Dedifferentiated amniotic fluid mesenchymal stem cell (primary cell): ENCODE results near the gene EML4.
"Not testable (repeated sequence)": the region's sequence is repeated elsewhere in the genome, so short reads cannot be mapped to it uniquely, and the experiment has no call there.

Experiments
- DNase-seq: peaks from one replicate; pipeline ENCODE4 v3.0.0-alpha.2; 2016; ENCODE audit errors: extremely low spot score

The EML4 gene

DNA sequence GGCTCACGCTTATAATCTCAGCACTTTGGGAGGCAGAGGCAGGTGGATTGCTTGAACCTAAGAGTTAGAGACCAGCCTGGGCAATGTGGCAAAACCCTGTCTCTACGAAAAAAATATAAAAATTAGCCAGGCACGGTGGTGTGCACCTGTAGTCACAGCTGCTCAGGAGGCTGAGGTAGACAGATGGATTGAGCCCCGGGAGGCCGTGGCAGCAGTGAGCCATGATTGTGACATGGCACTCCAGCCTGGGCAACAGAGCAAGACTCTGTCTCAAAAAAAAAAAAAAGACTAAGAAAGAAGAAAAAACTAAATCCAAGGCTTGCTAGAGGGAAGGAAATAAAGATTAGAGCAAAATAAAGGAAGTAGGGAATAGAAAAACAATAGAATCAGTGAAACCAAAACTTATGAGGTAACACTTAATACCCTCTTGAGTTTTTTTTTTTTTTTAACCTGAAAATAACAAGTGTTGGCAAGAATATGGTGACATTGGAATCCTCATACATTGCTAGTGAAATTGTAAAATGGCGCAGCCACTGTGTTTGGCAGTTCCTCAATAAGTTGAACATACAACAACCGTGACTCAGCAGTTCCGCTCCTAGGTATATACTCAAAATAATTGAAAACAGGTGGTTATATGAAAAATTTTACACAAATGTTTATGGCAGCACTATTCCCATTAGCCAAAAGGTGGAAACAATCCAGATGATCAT is 85.2 kb downstream of the EML4 start:
- no peak for DNase-seq

DNA sequence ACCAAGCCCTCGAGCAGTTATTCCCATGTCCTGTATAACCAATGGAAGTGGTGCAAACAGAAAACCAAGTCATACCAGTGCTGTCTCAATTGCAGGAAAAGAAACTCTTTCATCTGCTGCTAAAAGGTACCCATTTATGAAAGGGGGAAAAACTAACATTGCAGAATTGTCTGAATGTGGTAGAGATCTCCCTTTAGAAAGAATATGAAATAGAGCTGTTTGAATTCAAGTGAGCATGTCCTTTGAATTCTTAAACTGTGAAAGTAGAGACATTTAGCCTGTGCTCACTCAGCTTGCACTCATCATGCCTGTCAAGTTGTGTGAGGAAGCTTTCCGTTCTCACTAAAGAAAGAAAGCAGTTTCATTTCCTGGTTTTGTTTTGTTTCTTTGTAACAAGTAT is 87.4 kb downstream of the EML4 start:
- no peak for DNase-seq

DNA sequence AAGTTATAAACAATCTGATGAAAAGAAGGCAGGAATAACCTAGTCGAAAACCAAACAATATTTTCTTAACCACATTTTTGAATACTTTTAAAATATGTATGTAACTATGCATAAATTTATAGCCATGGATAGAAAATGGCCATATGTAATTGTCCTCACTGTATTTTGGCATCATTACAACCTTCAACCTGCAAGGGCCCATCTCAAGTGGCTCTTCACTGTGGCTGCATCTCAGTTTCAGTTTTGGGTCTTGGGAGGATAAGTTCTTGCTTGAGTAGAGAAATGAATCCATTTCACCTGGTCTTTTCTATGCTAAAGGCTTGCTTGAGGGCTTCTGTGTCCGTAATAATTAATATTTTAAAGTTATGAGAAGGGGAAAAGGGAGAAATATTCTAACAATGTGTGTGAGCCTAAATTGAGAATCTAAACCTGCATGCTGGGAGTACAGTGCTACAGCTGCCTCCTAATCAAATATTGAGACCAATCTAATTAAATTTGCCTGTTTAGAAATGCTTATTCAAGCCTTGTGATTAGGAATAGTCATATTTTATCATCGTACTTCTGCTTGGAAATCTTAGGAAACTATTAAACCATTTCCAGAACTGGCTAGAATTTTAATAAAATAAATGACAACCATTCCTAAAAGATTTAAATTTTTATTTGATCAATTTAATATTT is 92.5 kb downstream of the EML4 start:
- no peak for DNase-seq

DNA sequence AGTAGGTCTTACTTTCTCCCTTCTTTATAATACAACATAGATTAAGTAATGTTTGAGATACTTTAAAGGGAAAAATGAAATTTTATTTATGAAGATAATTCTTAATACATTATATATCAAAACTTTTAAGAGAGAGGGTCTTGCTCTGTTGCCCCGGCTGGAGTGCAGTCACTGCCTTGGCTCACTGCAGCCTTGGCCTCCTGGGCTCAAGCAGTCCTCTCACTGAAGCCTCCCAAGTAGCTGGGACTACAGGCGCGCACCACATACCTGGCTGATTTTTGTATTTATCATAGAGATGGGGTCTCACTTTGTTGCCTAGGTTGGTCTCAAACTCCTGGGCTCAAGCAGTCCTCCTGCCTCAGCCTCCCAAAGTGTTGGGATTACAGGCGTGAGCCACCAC is 97.1 kb downstream of the EML4 start:
- no peak for DNase-seq

DNA sequence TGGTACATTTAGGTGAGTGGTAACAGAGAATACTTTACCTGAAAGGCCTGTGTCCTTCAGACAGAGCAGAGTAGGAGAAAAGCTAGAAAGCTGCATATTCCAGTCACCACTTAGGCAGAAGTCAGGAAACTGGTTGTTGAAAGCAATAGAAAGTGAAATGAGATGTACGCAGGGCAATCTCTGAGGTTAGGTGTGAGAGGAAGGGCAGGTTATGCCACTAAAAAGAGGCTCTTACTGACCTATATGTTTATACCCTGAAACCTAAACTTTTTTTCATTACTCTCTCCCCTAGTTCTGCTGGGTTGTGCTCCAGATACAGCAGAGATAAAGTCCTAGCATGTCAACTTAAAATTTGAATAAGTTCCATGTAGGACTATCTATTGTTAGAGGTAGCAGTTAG is 98.4 kb downstream of the EML4 start:
- DNase-seq, result no peak

DNA sequence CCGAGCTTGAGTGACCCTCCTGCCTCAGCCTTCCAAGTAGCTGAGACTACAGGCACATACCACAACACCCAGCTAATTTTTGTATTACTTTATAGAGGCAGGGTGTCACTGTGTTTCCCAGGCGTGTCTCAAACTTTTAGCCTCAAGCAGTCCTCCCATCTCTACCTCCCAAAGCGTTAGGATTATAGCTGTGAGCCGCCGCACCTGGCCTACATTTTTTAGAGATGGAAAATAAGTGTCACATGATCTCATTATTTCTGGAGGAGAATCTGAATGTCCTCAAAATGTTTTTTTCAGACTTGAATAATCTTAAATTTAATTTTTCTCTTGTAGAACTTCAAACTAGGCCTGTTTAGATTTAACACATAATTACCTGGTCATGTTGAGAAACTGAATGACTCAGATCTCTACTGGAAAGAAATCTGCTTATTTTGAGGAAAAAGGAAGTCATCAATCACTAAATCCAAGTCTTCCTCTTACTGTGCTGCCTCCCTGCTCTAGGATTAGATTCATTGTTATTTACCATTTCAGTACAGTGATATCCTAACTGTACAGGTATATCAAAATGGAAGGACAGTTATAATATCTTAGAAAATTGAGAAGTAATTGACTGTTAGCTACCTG is 99.5 kb downstream of the EML4 start:
- DNase-seq, result no peak

DNA sequence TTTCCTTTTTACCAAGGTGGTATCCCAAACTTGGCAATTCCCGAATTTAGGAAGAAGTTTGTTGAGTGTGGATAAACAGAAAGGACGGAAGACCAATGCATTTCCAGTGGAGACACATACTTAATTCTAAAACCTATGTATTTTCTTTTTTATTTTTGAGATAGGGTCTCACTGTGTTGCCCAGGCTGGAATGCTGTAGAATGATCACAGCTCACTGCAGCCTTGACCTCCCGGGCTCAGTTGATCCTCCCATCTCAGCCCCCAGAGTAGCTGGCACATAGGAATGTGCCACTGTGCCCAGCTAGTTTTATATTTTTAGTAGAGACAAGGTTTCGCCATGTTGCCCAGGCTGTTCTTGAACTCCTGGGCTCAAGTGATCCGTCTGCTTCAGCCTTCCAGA is 101.6 kb downstream of the EML4 start:
- DNase-seq, result no peak

DNA sequence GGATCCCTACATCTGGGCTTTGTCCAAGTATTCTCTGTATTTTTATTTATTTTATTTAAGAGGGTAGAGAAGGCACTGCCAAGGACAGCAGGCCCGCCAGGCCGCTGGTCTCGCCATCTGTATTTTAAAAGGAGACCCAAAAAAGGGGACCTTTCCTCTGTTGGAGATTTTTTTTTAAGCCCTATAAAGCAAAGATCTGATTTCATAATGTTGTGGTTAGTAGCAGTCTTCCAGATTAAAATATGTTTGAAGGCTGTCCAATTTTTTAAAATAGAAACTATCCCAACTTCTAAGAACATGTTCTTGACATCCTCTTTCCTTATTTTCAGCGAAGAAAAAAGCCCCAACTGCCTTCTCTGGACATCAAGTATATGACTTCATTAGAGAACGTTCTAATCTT is 102.1 kb downstream of the EML4 start:
- not testable (repeated sequence) for DNase-seq

DNA sequence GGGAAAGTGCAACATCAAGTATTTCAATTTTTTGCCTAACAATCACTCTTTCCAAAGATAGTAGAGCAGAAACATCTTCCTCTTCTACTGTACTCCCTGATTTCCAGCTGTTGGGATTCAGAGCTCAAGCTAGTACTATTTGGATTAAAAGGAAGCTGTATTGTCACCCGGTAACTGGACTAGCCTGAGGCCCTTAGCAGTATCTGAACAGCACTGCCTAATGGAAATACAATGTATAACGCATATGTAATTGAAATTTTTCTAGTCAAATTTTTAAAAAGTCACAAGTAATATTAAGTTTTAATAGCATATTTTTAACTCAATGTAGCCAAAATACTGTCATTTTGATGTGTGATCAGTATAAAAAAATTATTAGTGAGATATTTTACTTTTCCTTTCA is 105.7 kb downstream of the EML4 start:
- DNase-seq, result no peak

DNA sequence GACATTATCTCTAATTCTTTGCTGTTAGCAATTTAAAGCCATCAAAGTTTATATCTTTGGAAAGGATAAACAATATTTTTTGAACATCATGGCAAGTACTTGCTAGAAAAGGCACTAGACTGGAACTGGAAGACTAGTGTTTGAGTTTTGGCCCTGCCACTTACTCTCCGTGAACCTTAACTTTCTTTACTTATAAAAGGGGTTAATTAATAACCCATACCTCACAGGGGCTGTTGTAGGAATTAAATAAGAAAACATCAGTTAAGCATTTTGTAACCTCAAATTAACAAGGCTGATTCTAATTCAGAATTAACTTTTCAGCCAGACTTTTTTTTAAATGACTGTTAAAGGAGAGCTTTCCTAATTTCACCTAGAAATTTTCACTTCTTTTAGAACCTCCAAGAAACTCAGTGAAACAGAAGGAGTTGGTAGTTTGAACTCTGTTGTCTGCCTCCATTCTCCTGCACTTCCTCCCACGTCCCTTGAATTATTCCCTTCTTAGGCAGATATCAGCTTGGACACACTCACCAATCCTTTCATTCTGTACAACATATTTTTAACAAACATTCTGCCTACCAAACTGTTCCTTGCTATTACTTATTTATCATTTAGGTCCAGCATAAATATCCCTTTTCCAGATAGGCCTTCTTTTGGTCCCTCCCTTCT is 112.4 kb downstream of the EML4 start:
- no peak for DNase-seq

DNA sequence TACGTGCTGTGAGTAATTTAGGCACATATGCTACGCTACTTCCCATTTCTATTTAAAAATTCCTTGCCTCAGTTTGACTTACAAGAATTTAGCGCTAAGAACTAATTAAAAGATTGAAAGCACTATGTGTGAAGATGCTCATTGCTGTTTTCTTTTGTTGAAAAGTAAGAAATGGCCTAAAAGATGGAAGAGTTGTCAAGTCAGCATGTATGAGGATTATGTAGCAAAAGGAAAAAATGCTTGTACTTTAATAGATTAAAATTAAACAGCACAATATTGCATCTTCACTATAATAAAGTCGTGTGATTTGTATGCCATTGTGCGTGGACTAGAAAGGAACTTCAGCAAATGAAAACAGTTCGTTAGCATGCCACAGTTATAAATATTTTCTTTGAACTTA is 114.9 kb downstream of the EML4 start:
- no peak for DNase-seq

DNA sequence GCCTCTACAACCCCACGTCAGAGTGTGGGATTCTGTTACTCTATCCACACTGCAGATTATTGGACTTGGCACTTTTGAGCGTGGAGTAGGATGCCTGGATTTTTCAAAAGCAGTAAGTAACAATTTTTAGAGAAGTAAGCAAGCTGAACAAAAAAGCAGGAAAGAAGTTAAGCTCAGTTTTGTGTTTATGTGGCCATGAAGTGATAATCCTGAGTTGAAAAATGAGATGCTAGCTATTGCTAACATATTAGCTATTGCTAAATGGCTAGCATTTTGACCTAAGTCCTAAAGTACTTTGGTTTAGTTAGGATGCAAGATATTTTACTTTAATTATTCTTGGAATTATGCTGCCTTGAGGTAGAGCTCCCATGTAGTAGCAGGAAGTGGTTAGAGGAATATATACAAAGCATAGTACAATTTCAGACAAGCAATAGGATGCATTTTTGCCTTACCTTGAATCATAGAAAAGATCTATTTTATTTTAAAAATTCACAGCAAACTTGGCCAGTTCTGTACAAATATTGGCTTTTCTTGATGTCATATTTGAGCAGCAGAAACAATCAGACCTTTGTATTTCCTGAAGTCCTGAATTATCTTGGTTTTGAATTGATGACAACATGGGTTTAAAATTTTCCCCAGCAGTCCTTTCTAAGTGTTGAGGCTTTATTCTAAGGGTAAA is 117.3 kb downstream of the EML4 start:
- DNase-seq, result no peak

DNA sequence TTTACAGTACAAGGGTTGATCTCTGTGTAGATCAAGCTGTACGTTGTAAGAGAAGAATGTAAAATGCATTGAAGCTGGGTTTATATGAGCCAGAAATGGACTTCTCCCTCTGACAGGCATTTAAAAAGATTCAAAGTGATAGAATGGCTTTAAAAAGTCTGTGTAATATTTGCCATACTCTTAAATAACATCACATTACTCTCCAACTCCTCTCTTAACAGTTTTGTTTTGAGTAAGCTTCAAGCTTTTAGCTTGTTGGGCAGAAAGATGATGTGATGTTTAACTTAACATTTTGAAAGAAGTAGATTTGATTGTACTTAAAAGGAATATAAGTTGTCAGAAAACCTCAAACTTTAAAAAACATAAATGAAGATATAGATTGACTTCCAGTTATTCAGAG is 119.7 kb downstream of the EML4 start:
- DNase-seq, result no peak

DNA sequence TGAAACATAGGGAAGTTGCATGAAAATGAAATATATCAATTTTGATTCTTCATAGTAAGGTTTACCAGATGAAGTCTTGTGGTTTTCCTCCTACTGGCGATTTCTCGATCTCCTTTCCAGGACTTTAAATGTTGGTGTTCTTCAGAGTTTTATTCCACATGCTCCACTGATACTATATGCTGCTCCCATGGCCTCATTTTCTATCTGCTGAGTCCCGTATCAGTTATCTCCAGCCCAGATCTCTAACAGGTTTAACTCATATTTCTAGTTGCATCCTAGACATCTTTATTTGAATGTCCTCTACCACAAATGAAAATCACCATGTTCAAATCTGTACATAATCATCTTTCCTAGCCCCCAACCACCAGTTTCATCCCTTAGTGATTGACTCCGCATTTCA is 120.1 kb downstream of the EML4 start:
- no peak for DNase-seq

DNA sequence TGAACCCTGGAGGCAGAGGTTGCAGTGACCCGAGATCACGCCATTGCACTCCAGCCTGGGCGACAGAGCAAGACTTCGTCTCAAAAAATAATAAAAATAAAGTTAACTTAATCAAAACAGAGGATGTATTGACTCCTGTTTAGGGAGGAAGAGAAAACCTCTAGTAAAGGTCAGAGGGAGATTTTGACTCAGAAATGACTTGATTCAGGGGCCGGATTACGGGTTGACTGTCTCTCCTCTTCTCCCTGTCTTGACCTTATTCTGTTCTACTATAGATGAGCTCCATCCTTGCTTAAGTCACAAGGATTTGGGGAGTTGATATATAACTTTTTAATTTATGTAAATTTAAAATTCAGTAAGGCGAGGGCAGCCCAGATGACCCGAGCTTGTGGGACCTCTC is 120.9 kb downstream of the EML4 start:
- DNase-seq, result no peak

DNA sequence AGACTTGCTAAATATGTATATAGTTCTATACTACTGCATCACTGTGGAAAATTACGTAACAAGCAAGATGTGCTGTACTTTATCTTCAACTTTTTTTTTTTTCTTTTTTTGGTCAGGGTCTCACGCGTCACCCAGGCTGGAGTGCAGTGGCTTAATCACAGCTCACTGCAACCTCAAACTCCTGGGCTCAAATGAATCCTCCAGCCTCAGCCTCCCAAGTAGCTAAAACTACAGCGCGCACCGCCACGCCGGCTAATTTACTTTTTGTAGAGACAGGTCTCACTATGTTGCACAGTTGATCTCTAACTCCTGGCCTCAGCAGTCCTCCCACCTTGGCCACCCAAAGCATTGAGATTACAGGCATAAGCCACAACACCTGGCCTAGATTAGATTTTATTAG is 123.9 kb downstream of the EML4 start:
- DNase-seq, result no peak

DNA sequence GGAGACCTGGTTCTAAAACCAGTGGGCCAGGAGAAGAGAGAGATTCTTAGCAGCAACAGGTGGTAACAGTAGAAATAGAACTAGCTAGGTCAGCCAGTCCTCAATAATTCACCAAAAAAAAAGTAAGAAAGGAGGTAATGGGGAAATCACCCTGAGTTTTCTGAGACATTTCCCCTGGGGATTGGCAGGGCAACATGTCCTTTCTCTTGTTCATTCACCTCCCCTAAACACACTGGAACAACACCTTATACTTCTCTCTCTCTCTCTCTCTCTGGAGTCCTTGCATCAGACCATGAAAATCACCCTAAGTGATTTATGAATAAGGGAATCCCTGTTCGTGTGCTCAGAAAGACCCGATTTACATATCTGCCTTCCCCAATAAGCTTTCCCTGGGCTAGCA is 127.1 kb downstream of the EML4 start:
- no peak for DNase-seq

DNA sequence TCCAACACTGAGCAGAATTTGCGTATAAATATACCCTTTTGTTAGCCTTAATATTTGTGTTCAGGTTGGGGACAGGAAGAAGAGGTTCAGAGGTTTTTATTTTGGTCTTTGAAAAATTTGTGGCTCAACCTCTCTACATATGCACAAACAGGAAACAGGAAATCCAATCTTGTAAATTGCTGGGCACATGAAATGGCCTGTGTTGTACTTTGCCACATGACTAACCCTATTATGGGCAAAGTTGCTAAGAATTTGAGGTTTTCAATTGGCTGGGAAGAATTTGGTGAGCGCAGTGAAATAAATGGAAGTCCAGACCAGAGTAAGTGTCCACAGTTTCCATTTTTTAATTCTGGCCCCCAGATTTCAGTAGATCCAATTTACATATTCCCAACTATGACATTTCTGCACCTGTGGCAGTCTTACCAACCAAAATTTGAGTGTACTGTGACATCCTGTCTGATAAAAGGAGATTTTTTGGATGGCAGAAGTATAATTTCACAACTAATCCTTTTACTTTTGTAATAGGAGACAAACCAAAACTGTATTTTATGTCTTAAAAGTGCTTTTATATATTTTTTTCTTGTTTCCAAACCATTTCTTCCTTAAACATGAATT is 128.3 kb downstream of the EML4 start:
- no peak for DNase-seq

DNA sequence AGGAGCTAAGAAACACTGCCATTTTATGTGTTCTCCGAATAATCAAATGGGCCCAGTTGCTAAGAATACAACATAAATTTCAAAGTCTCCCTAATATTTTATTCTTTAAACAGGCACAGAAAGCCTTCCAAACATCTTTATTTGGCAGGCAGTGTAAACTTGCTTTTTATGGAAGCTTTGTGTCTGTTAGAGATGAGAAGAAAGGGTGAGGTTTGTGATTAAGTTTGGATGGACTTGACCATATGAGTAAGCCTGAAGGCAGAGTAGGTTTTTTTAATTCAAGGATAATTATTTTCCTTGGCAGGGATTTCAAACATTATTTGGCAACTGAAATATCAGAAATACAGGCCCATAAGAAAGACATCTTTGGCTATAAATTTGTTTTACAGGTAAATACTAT is 129.0 kb downstream of the EML4 start:
- no peak for DNase-seq

DNA sequence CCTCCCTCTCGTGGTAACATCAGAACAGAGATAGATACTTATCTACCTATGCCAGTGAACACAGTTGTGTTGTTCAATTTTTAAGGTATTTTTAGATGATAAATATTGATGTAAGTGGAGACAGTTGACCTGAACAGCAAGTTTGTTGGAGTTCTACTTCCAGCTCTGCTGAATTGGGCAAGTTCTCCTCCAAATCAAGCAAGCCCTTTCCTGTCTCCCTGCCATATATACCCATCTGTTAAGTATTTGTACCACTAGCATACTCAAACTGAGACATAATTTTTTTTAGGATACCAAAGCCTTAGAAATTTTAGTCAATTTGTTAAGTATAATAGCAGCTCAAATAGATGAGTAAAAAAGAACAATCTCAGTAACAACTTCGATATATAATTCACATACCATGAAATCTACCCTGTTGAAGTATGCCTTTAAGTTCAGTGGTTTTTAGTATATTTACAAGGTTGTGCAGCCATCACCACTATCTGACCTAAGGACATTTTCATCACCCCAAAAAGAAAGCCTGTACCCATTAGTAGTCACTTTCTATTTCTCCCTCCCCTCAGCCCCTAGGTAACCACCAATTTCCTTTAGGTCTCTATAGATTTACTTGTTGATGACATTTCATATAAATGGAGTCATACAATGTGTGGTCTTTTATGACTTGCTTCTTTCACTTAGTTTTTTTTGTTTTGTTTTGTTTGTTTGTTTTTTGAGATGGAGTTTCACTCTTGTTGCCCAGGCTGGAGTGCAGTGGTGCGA is 130.0 kb downstream of the EML4 start:
- no peak for DNase-seq

DNA sequence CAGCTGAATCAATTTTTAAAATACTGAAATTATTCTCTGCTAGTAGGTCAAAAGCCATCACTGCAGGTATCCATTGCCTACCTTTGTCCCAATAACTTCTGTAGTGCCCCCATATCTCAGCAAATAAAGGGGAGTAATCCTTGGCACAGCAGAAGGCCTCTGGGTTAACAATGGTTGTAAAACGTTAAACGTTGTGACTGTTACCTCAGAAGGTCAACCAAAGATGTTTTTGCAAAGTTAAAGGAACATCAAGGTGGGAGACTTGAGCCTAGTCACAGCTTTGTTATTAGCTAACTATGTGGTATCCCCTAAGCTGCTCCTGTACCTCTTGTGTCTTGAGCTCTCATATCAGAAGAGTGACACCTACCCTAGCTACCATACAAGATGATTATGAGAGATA is 131.4 kb downstream of the EML4 start:
- no peak for DNase-seq
